Astrocyte of the spinal cord (primary cell): Measurements from ENCODE around the gene BASP1.

Source experiments
- DNase-seq: peaks from one replicate; pipeline ENCODE4 v3.0.0; 2011; ENCODE audit warnings: low read depth, low spot score
- H3K4me3 ChIP-seq: 2 replicates; pipeline ENCODE4 v1.5.1; 2011; ENCODE audit warnings: low read depth, mild to moderate bottlenecking, low read length, moderate library complexity
- CTCF ChIP-seq: IDR thresholded peaks from 2 replicates; pipeline ENCODE4 v1.5.1; 2012; ENCODE audit warnings: low read depth, mild to moderate bottlenecking, low read length, inconsistent platforms
- in situ Hi-C: cut with HindIII; loops from 2 replicates; pipeline ENCODE4 v1.10.0; 2017; ENCODE audit warnings: low sequenced_read_pairs

BASP1 gene

GRCh38 chr5:17288570-17288969 lies 71.1 kb downstream of the BASP1 start:
- H3K4me3 ChIP-seq = no peak overlapping the region
- DNase-seq = no peak
- TF ChIP-seq CTCF = no peak
- in situ Hi-C loops = no loop called here

DNA sequence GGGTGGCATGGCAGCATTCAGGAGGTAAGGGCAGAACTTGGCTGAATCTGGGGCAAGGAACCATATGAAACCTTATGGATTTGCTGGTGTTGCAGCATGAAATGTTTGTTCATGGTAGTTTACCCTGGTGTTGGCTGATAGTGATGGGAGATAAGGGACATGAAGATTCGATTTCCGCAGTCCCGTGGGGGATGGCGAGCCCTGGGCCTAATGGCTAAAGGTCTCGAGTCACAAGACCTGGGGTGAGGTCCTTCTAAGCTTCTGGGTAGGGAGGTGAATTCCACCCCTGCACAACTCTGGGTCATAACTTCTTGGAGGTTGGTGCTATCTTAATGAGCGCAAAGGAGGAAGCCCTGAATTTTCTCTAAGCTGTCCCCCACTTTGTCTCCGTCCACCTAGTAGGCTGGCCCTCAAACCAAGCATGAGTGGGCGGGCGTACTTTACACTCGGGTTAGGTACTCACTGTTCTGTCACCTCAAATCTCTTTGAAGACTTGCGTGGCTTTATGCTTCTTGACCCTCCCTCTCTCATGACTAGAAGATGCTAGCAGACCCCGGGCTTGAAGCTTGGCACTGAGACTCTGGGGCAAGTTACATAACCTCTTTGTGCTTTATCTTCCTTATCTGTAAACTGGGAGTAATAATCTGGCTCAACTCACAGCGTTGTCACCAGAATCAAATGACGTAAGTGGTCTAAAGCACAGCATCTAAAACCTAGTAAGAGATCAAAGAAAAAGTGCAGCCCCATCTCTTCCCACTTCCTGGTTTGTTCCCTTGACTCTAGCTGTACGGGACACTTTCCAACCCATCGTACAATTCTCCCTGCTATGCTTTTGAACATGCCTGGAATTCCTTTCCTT lies 72.5 kb downstream of the BASP1 start:
- in situ Hi-C loops = no loop called here
- no peak overlapping the region for H3K4me3 ChIP-seq
- no peak for TF ChIP-seq CTCF
- no peak for DNase-seq

GRCh38 chr5:17290540-17290974 lies 73.1 kb downstream of the BASP1 start:
- TF ChIP-seq CTCF = no peak
- in situ Hi-C loops = no loop called here

DNA sequence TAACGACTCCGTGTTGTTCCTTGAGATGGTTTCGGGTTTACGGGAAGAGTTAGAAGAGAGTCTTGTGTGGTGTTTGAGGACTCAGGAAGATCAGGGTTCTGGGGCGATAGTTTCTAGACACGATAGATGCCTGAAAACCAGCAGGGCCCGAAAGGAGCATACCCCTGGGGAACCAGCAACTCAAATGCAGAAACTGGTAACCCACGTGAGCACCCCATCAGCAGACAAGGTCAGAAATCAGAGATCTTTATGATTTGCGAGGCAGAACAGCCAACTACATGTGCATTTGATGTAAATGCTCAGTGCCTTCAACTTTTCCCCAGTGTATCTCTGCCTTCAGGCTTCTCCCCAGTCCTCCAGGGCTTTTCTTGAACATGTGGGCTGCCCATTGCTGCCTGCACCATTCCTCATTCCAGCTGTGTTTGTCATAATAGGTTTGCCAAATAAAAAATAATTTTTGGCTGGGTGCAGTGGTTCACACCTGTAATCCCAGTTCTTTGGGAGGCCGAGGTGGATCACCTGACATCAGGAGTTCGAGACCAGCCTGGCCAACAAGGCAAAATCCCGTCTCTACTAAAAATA lies 75.1 kb downstream of the BASP1 start:
- no peak for DNase-seq
- no peak overlapping the region for H3K4me3 ChIP-seq
- in situ Hi-C loops = no loop called here
- TF ChIP-seq CTCF = no peak

More at GRCh38 chr5:17290540-17290974, 73.1 kb downstream of the BASP1 start:
- DNase-seq = no peak
- no peak overlapping the region for H3K4me3 ChIP-seq

DNA sequence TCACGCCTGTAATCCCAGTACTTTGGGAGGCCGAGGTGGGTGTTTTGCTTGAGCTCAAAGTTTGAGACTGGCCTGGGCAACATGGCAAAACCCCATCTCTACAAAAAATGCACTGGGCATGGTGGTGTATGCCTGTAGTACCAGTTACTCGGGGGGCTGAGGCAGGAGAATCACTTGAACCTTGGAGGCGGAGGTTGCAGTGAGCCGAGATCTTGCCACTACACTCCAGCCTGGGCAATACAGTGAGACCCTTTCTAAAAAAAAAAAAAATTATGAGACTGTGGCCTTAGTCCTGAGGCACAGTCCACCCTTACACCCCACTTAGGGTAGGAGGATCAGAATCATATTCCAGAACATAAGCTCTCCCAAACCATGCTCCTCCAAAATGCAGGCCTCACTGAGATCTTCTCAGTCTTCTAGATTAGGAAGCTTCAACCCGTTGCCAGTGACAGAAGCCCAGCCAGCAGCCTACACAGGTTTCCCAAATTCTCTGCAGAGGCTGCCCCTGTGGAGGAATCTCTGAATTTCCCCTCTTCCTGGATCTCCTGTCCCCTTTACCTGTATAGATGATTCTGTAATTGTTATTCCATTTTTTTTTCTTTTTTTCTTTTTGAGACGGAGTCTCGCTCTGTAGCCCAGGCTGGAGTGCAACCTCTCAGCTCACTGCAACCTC lies 77.3 kb downstream of the BASP1 start:
- H3K4me3 ChIP-seq = no peak overlapping the region
- no peak for DNase-seq
- in situ Hi-C loops = no loop called here
- no peak for TF ChIP-seq CTCF

DNA sequence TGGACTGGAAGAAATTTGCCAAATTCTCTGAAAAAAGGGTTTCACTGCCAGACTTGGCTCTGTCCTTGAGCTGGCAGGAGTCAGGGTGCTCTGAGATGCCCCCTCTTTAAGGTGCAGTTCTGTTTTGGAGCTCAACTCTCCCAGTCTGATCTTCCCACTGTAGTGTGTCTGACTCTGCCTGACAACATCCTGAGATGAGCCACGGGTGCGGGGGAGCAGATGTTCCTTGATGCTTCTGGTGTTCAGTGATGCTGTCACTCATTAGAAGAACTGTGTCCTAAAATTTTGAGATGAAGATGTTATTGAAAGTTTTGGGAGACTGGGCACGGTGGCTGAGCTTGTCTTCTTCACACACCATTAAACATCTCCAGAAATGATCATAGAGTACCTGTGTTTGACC lies 78.2 kb downstream of the BASP1 start:
- in situ Hi-C loops = no loop called here
- TF ChIP-seq CTCF = no peak

More for the DNA sequence above, 78.2 kb downstream of the BASP1 start:
- DNase-seq = no peak
- H3K4me3 ChIP-seq = no peak overlapping the region
